ENCODE measurements around the gene TAPBPL. TPM values are rescaled to one million over a fixed set of nuclear protein-coding genes. Genes with fewer than 3 reads are reported as not detected.

TAPBPL gene
- total and polyA plus RNA-seq, 2 of the 13 experiments (the other 11 are each of a cell fraction or from before 2014, with no cell fraction given) = 10.0 to 14.5 TPM

DNA sequence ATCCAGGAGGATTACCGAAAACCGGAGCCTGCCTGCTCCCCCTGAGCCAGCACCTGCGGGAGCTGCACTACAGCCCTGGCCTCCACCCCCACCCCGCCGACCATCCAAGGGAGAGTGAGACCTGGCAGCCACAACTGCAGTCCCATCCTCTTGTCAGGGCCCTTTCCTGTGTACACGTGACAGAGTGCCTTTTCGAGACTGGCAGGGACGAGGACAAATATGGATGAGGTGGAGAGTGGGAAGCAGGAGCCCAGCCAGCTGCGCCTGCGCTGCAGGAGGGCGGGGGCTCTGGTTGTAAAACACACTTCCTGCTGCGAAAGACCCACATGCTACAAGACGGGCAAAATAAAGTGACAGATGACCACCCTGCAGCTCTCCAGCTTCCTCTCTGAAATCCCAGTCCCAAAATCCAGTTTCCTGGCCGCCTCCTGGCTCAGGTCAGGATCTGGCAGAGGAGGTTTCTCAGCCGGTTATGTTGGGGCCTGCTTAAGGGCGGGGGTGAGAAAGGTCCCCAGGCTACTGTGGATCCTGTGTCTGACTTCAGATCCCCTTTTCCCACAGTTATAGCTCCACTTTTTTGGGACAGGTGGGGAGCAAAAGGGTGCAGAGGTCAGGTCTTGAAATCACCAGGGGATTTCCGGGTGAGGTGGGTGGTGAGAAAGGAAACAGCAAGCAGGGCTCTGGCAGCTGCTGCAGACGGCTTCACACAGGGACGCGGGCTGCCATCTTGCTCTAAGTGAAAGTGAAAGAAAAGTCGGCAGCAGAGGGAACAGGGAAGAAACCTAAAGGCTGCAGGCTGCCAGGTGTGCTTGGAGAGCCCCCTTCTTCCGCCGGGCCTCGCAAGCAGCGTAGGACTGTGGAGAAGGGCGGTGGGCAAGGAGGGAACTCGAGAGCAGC, at the start of gene TAPBPL (continued):
- 0 out of 2 replicates have a peak, but pooled peaks have one; percentile 49 for TF ChIP-seq ZHX2 (IDR thresholded peaks at IDR 0.05; ENCODE audit: low read depth)
- no peak for TF ChIP-seq ZHX2 (CRISPR knock-in tag; IDR thresholded peaks at IDR 0.05; ENCODE audit: borderline replicate concordance)
- no peak for TF ChIP-seq TIGD3 (CRISPR knock-in tag; IDR thresholded peaks at IDR 0.05; ENCODE audit: borderline replicate concordance)
- 0 out of 2 replicates have a peak, but pooled peaks have one; percentile 30 for TF ChIP-seq XBP1 (CRISPR knock-in tag; IDR thresholded peaks at IDR 0.05)
- TF ChIP-seq GFI1 (CRISPR knock-in tag; IDR thresholded peaks at IDR 0.05; ENCODE audit: borderline replicate concordance) = no peak
- TF ChIP-seq SSRP1 (CRISPR knock-in tag; IDR thresholded peaks at IDR 0.05) = no peak
- no peak for TF ChIP-seq JDP2 (CRISPR knock-in tag; IDR thresholded peaks at IDR 0.05; ENCODE audit: borderline replicate concordance)
- TF ChIP-seq POLR2G (IDR thresholded peaks at IDR 0.05; ENCODE audit: low read depth, low read length) = peak; percentile 83
- TF ChIP-seq TFAP4 (IDR thresholded peaks at IDR 0.05; ENCODE audit: borderline replicate concordance, low read depth) = no peak; the same call in 1 of the 2 replicates
- no peak for TF ChIP-seq NCOA5 (CRISPR knock-in tag; IDR thresholded peaks at IDR 0.05)
- no peak for TF ChIP-seq AKAP8 (CRISPR knock-in tag; IDR thresholded peaks at IDR 0.05)
- TF ChIP-seq ATF5 (CRISPR knock-in tag; IDR thresholded peaks at IDR 0.05; ENCODE audit: low read depth) = no peak

All from HepG2 (cell line).